ENCODE data around the gene PHKB.

- TF ChIP-seq CTCF (IDR thresholded peaks at IDR 0.05; ENCODE audit: insufficient read depth, low read length) (no peak), POLR2AphosphoS5 (IDR thresholded peaks at IDR 0.05; ENCODE audit: low read depth) (no peak), REST (IDR thresholded peaks at IDR 0.05; ENCODE audit: insufficient replicate concordance, low read depth) (no peak), GABPA (IDR thresholded peaks at IDR 0.05; ENCODE audit: low read depth) (no peak)
Observed at GRCh38 chr16:47664653-47665325, 203.7 kb downstream of the PHKB start.
